ENCODE data around the gene LMTK3. TPM values are rescaled to one million over a fixed set of nuclear protein-coding genes. Genes with fewer than 3 reads are reported as not detected.

Gene LMTK3
- total and polyA plus RNA-seq, 2 experiments from 2014 or later = 0.22 TPM; not detected in 1

DNA sequence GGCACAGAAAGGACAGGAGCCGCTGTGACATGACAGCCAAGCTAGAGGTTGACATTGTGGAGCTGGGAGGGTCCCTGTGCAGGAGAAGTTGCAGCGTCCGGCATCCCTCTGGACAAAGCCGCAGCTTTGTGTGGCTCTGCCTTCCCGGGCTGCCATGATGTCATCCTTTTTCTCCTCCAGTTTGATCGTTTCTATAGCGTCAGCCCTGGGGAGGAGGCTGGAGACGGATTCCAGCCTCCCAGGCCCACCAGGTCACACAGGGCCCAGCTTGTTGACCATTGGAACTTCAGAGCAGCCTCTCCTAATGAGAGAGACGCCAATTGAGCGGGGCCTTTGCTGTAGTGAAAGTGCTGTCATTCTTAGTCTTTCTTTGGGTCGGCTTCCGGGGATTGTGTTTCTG, 60.0 kb downstream of the LMTK3 start:
- H3K9me2 ChIP-seq (ENCODE audit: insufficient read depth) = no peaks in the 10 kb centered on the region
- no peak overlapping the region for H3K27ac ChIP-seq
- no peaks in the 10 kb centered on the region for H3F3A ChIP-seq (ENCODE audit: insufficient read depth)
- H3K79me2 ChIP-seq (ENCODE audit: insufficient read depth) = peaks cover 22% of the 10 kb centered on the region
- no peaks in the 10 kb centered on the region for H3K4me1 ChIP-seq (ENCODE audit: insufficient read depth)
- peaks cover 15% of the 10 kb centered on the region for H3K36me3 ChIP-seq (ENCODE audit: low read depth)
- no peak overlapping the region for H3K9ac ChIP-seq
- no peak for DNase-seq
- H3K27me3 ChIP-seq (replicated peaks; ENCODE audit: insufficient read depth) = no peaks in the 10 kb centered on the region
- in situ Hi-C loops (cut with MboI) = no loop called here
- no peaks in the 10 kb centered on the region for H3K9me3 ChIP-seq (ENCODE audit: low read depth)
- H3K4me3 ChIP-seq = no peak overlapping the region
- H4K20me1 ChIP-seq (ENCODE audit: insufficient read depth) = no peaks in the 10 kb centered on the region
- 87 to 88% methylated on average over 12 of the region's 12 CpGs for WGBS, 2 experiments (ENCODE audit: low coverage in 1 of 2, low lambda C conversion rate in 2 of 2, missing lambda C conversion rate in 2 of 2)
- H3K4me2 ChIP-seq (ENCODE audit: unreplicated experiment) = no peak overlapping the region
- no peak for TF ChIP-seq EZH2phosphoT487 (IDR thresholded peaks at IDR 0.05; ENCODE audit: insufficient read depth, low read depth)
- TF ChIP-seq EZH2 (IDR thresholded peaks at IDR 0.05; ENCODE audit: insufficient read depth, poor library complexity, severe bottlenecking) = no peak
- no peak overlapping the region for H2AFZ ChIP-seq

DNA sequence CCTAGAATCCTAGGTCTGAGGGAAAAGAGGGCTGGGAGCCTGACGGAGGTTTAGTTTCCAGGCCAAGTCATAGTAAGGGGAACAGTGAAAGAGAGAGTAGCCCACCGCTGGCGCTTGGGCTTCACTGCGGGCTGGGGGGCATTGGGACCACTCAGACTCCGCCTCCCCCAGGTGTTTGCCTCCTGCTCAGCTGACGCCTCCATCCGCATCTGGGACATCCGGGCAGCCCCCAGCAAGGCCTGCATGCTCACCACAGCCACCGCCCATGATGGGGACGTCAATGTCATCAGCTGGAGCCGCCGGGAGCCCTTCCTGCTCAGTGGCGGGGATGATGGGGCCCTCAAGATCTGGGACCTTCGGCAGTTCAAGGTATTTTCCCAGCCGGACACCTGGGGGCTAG, 60.8 kb downstream of the LMTK3 start:
- Histone ChIP-seq H3K27me3 (replicated peaks; ENCODE audit: insufficient read depth) (no peaks in the 10 kb centered on the region), H3K36me3 (ENCODE audit: low read depth) (peaks cover 15% of the 10 kb centered on the region), H3K9me3 (ENCODE audit: low read depth) (no peaks in the 10 kb centered on the region), H3K27ac (no peak overlapping the region), H3K4me2 (ENCODE audit: unreplicated experiment) (no peak overlapping the region), H3F3A (ENCODE audit: insufficient read depth) (no peaks in the 10 kb centered on the region), H3K9ac (no peak overlapping the region), H2AFZ (no peak overlapping the region), H4K20me1 (ENCODE audit: insufficient read depth) (no peaks in the 10 kb centered on the region), H3K79me2 (ENCODE audit: insufficient read depth) (peaks cover 29% of the 10 kb centered on the region), H3K4me1 (ENCODE audit: insufficient read depth) (no peaks in the 10 kb centered on the region), H3K9me2 (ENCODE audit: insufficient read depth) (no peaks in the 10 kb centered on the region), H3K4me3 (no peak overlapping the region)
- no peak for DNase-seq
- WGBS, 2 experiments (ENCODE audit: low coverage in 1 of 2, low lambda C conversion rate in 2 of 2, missing lambda C conversion rate in 2 of 2) = 96 to 97% methylated on average over 6 to 15 of the region's 15 CpGs
- in situ Hi-C loops (cut with MboI) = no loop called here
- TF ChIP-seq EZH2phosphoT487 (IDR thresholded peaks at IDR 0.05; ENCODE audit: insufficient read depth, low read depth) (no peak), EZH2 (IDR thresholded peaks at IDR 0.05; ENCODE audit: insufficient read depth, poor library complexity, severe bottlenecking) (no peak)

DNA sequence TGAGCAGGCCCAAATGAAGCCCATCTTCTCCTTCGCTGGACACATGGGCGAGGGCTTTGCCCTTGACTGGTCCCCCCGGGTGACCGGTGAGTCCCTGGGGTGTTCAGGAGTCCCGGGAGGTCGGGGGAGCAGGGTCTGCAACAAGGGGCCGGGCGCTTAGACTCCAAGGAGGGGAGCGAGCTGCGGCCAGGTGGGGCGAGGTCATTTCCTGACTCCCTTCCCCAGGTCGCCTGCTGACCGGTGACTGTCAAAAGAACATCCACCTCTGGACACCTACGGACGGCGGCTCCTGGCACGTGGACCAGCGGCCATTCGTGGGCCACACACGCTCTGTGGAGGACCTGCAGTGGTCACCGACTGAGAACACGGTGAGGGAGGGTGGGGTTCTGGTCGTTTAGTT, 61.2 kb downstream of the LMTK3 start:
- H3F3A ChIP-seq (ENCODE audit: insufficient read depth) = 0 out of 2 replicates have a peak, but pooled peaks cover under 1% of the 10 kb centered on the region
- H3K27ac ChIP-seq = no peak overlapping the region
- H3K36me3 ChIP-seq (ENCODE audit: low read depth) = peaks cover 15% of the 10 kb centered on the region

DNA sequence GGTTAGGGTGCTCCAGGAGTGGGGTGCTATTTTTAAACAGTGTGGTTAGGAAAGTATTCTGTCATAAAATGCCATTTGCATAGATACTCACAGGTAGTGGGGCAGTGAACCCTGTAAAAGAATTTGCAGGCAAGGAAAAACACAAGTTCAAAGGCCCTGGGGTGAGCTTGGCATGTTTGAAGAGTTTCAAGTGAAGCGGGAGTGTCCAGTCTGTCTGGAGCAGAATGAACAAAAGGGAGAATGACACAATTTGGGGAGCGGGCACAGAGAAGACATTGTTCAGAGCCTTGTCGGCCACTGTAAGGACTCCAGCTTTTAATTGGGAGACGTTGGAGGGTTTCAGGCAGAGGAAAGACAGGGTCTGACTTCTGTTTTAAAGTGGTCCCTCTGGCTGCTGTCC, 63.1 kb downstream of the LMTK3 start:
- in situ Hi-C loops (cut with MboI) = no loop called here
- H2AFZ ChIP-seq = no peak overlapping the region
- TF ChIP-seq EZH2 (IDR thresholded peaks at IDR 0.05; ENCODE audit: insufficient read depth, poor library complexity, severe bottlenecking) (no peak), EZH2phosphoT487 (IDR thresholded peaks at IDR 0.05; ENCODE audit: insufficient read depth, low read depth) (no peak)
- no peaks in the 10 kb centered on the region for H3K9me3 ChIP-seq (ENCODE audit: low read depth)
- H4K20me1 ChIP-seq (ENCODE audit: insufficient read depth) = no peaks in the 10 kb centered on the region
- peaks cover 30% of the 10 kb centered on the region for H3K79me2 ChIP-seq (ENCODE audit: insufficient read depth)
- H3K4me2 ChIP-seq (ENCODE audit: unreplicated experiment) = no peak overlapping the region
- no peak for DNase-seq
- peaks cover 17% of the 10 kb centered on the region for H3F3A ChIP-seq (ENCODE audit: insufficient read depth)
- peaks cover 15% of the 10 kb centered on the region for H3K36me3 ChIP-seq (ENCODE audit: low read depth)
- H3K4me1 ChIP-seq (ENCODE audit: insufficient read depth) = no peaks in the 10 kb centered on the region
- H3K27me3 ChIP-seq (replicated peaks; ENCODE audit: insufficient read depth) = no peaks in the 10 kb centered on the region
- WGBS, 2 experiments (ENCODE audit: low coverage in 1 of 2, low lambda C conversion rate in 2 of 2, missing lambda C conversion rate in 2 of 2) = 74 to 84% methylated on average over 4 of the region's 4 CpGs
- no peak overlapping the region for H3K9ac ChIP-seq
- H3K27ac ChIP-seq = no peak overlapping the region
- no peaks in the 10 kb centered on the region for H3K9me2 ChIP-seq (ENCODE audit: insufficient read depth)
- H3K4me3 ChIP-seq = no peak overlapping the region

More for the DNA sequence above, 61.2 kb downstream of the LMTK3 start:
- no peak overlapping the region for H3K4me2 ChIP-seq (ENCODE audit: unreplicated experiment)
- no peaks in the 10 kb centered on the region for H3K4me1 ChIP-seq (ENCODE audit: insufficient read depth)
- no peaks in the 10 kb centered on the region for H4K20me1 ChIP-seq (ENCODE audit: insufficient read depth)
- H3K9me3 ChIP-seq (ENCODE audit: low read depth) = no peaks in the 10 kb centered on the region
- H3K4me3 ChIP-seq = no peak overlapping the region
- in situ Hi-C loops (cut with MboI) = no loop called here
- TF ChIP-seq EZH2phosphoT487 (IDR thresholded peaks at IDR 0.05; ENCODE audit: insufficient read depth, low read depth) (no peak), EZH2 (IDR thresholded peaks at IDR 0.05; ENCODE audit: insufficient read depth, poor library complexity, severe bottlenecking) (no peak)
- H3K9ac ChIP-seq = no peak overlapping the region
- 90% methylated on average over 22 to 23 of the region's 23 CpGs for WGBS, 2 experiments (ENCODE audit: low coverage in 1 of 2, low lambda C conversion rate in 2 of 2, missing lambda C conversion rate in 2 of 2)
- no peak for DNase-seq
- H2AFZ ChIP-seq = no peak overlapping the region
- H3K9me2 ChIP-seq (ENCODE audit: insufficient read depth) = no peaks in the 10 kb centered on the region
- no peaks in the 10 kb centered on the region for H3K27me3 ChIP-seq (replicated peaks; ENCODE audit: insufficient read depth)
- H3K79me2 ChIP-seq (ENCODE audit: insufficient read depth) = peaks cover 30% of the 10 kb centered on the region

DNA sequence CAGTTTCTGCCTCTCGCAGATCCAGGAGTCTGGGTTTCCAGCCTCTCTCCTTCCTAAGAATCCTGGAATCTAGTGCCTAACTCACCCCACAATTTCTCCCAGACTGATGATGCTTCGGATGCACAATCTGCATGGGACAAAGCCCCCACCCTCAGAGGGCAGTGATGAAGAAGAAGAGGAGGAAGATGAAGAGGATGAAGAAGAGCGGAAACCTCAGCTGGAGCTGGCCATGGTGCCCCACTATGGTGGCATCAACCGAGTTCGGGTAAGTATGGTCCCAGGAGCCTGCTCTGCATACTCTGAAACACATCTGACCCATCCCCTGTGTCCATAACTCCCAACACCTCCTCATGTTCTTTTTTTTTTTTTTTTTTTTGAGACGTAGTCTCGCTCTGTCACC, 65.1 kb downstream of the LMTK3 start:
- peak overlapping the region; percentile 92 for H3K9ac ChIP-seq
- no peak overlapping the region for H2AFZ ChIP-seq
- DNase-seq = no peak
- no peak for TF ChIP-seq EZH2 (IDR thresholded peaks at IDR 0.05; ENCODE audit: insufficient read depth, poor library complexity, severe bottlenecking)
- TF ChIP-seq EZH2phosphoT487 (IDR thresholded peaks at IDR 0.05; ENCODE audit: insufficient read depth, low read depth) = no peak
- no peaks in the 10 kb centered on the region for H3K9me2 ChIP-seq (ENCODE audit: insufficient read depth)
- H3K4me1 ChIP-seq (ENCODE audit: insufficient read depth) = no peaks in the 10 kb centered on the region
- in situ Hi-C loops (cut with MboI) = no loop called here
- H3K27me3 ChIP-seq (replicated peaks; ENCODE audit: insufficient read depth) = no peaks in the 10 kb centered on the region
- 83 to 85% methylated on average over 5 to 7 of the region's 7 CpGs for WGBS, 2 experiments (ENCODE audit: low coverage in 1 of 2, low lambda C conversion rate in 2 of 2, missing lambda C conversion rate in 2 of 2)
- H3K9me3 ChIP-seq (ENCODE audit: low read depth) = no peaks in the 10 kb centered on the region
- peaks cover 17% of the 10 kb centered on the region for H3F3A ChIP-seq (ENCODE audit: insufficient read depth)
- H3K79me2 ChIP-seq (ENCODE audit: insufficient read depth) = peaks cover 30% of the 10 kb centered on the region
- no peaks in the 10 kb centered on the region for H4K20me1 ChIP-seq (ENCODE audit: insufficient read depth)
- peak overlapping the region; percentile 84 for H3K4me2 ChIP-seq (ENCODE audit: unreplicated experiment)
- H3K27ac ChIP-seq = peak overlapping the region; percentile 81; the same call in 1 of the 2 replicates
- H3K36me3 ChIP-seq (ENCODE audit: low read depth) = peaks cover 15% of the 10 kb centered on the region
- H3K4me3 ChIP-seq = peak overlapping the region; percentile 95

Data from GM23248 (cell line).